ENCODE measurements around the gene TMEM107.
"Not testable (repeated sequence)": the region's sequence is repeated elsewhere in the genome, so short reads cannot be mapped to it uniquely, and the experiment has no call there.

Gene TMEM107

DNA sequence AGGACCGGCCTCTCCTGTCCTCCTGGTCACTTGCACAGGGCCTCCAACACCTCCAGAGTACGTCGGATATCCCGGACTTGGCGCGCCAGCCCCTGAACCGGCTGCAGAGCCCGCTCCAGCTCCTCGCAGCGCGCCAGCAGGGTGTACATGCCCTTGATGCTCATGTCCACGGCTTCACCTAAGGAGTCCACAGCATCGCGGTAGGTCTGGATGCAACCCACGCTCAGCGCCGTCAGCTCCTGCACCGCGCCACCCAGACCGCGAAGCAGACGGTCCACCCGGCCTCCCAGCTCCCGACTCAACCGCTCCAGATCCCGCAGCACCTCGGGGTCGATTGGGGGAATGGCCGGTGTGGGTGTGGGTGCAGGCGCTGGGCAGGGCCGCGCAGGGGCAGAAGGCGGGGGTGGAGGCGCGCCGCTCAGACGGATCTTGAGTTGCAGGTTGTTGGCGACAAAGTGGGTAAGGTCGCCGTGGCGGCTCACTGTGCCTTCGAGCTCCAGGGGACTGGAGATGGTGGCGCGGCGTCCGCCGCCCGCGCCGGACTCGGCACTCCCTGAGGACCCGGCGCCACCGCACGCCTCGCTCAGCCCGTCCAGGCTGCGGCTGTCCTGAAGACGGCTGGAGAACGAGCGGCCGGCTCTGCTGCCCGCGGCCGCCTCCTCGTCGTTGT, 13.0 kb upstream of the TMEM107 start:
- no peak for DNase-seq

- DNase-seq = no peak
These were observed 12.2 kb upstream of the TMEM107 start for GRCh38 chr17:8188263-8188839.

- peak; percentile 65 for DNase-seq
These were observed 11.5 kb upstream of the TMEM107 start for GRCh38 chr17:8187517-8188262.

DNA sequence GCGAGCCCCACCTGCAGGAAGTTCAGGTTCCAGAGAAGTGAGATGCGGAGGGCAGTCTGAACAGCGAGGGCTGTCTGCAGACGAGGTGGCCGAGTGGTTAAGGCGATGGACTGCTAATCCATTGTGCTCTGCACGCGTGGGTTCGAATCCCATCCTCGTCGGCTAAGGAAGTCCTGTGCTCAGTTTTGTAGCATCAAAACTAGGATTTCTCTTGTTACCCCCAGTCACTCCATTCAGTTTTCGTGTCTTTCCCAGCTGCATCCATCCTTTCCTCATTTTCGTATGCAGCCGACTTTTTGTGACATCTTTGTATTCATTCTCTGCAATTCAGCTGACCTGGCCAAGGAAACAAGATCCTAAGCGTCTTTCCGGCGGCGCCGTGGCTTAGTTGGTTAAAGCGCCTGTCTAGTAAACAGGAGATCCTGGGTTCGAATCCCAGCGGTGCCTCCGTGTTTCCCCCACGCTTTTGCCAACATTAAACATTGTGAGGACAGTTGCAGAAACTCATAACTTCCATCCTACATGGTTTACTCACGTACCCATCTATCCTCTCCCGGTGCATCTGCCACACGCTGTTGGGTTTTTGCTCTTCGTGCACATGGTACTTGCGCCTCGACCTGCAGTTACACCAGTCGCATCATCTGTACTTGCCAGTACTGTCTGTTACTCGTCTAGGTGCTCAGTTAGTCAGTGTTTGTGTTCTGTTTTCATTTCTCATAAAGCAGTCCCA, 10.8 kb upstream of the TMEM107 start:
- peak; percentile 63 for DNase-seq

DNA sequence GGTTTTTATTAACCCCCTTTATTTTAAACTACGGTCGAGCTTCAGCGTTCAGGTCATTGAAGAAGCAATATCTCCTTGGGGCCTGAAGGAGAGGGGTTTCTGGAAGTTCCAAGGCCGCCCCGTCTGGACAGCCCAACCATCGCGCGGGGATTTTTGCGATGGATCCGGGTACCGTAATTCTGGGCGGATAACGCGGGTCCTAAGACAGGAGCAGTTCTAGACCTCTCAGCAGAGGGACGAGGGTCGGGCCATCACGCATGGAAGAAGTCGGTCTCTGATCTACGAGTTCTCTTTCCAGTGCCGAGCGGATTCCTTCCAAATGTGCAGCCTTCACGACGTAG, 10.2 kb upstream of the TMEM107 start:
- no peak for DNase-seq

DNA sequence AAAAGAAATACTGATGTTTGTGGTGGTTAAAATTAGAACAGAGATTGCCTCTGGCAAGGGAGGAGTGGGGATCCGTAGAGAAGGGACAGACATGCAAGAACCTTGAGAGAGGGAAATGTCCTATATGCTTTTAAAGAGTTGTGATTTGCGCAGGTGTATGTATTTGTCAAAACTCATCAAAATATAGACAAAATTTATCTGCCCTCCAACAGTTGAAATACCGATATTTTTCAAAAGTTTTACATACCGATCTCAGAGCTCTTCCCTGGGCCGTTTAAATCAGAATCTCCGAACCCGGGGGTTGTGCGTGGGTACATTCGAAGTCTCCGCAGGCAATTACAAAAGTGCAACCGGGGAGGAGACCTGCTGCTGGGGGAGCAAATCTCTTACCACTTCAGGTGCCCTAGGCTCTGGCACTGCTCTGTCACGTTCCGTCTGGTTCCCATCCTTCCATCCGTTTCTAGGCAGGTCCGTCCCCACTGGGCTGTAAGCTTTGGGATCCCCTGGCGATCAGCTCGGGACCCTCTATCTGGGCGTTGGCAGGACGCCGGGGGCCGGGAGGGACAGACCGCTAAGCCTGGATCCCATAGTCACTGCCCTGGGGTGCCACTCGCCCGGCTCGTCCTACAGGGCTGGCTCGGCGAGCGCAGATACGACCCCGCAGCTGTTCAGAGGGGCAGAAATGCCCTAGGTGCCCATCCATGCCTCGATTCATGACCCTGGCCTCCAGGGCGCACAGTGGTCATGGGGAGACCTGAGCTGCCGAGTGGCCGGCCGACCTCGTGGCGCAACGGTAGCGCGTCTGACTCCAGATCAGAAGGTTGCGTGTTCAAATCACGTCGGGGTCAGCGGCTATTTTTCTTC, 9.6 kb upstream of the TMEM107 start:
- DNase-seq = peak; percentile 59

- no peak for DNase-seq
These were observed 985 bp upstream of the TMEM107 start for GRCh38 chr17:8176998-8177731.

GRCh38 chr17:8175795-8176196, 384 bp downstream of the TMEM107 start:
- DNase-seq = no peak

DNA sequence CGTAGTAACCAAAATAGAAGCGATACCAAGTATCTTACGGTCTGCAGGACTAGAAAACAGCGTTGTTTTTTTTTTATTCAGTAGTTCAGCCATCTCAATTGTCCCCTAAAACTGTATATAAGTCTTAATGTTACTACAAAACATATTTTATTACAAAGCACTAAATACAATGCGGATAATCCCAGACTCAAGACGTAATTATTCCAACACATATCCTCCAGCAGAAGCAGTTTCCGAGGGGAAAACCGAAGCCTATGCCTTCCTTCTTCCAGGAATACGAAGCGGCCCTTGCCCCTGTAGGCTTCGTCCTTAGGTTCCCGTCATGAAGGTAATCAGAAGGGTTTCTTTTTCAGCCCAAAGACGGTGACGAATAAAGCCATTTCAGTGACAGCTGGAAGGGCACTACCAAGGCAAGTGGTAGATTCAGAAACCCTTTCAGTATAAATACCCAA, 2.3 kb downstream of the TMEM107 start:
- DNase-seq = no peak

DNA sequence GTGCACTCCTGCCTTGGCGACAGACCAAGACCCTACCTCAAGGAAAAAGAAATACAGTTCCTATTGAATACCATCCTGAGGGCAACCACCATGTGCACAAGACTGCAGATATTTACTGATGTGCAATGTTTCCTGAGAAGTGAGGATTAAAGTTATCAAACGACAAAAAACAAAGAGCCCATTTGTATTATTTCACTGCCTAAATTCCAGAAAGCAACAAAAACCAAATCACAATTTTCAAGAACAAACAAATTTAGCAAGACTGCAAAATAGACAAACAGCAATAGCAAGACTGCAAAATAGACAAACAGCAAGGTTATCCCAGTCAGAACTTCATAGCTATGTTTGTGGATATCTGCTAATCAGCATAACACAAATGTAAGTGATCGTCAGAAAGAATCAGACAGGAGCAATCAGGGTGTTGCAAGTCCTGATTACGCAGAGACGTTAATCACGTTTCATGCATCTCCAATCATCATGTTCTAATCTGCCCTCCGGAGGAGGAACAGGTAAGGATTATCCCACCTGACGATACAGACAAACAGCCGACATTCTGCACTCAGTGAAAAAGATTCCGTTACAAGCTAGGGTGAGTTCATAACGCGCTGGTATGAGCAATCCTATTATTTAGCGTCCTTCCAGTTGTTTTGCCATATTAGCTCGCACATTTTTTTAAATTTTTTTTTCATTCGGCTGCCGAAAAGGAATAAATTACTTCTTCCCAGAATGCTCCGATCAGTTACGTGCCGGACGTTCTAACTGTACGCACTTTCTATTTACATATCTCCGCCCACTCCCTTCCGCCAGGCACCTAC, 2.9 kb downstream of the TMEM107 start:
- DNase-seq = peak; percentile 40

- DNase-seq = not testable (repeated sequence)
These were observed 6.0 kb downstream of the TMEM107 start for GRCh38 chr17:8170186-8170585.

GRCh38 chr17:8167526-8167925, 8.7 kb downstream of the TMEM107 start:
- DNase-seq = no peak

- no peak for DNase-seq
These were observed 9.4 kb downstream of the TMEM107 start for GRCh38 chr17:8166731-8167130.

DNA sequence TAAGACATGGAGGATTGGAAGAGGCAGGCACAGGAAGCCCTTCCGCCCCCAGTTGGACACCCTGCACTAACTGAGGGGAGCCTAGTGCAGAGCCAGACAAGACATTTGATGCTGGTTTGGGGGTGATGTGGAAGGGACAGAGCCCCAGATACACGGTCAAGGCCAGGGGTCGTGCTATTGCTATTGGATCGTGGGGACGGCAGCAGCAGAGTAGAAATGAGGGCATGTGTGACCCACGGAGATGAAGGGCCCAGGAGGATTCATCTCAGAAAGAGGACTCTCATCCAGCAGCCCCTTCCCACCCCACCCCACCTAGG, 11.4 kb downstream of the TMEM107 start:
- no peak for DNase-seq

GRCh38 chr17:8163978-8164814, 12.0 kb downstream of the TMEM107 start:
- DNase-seq = no peak

DNA sequence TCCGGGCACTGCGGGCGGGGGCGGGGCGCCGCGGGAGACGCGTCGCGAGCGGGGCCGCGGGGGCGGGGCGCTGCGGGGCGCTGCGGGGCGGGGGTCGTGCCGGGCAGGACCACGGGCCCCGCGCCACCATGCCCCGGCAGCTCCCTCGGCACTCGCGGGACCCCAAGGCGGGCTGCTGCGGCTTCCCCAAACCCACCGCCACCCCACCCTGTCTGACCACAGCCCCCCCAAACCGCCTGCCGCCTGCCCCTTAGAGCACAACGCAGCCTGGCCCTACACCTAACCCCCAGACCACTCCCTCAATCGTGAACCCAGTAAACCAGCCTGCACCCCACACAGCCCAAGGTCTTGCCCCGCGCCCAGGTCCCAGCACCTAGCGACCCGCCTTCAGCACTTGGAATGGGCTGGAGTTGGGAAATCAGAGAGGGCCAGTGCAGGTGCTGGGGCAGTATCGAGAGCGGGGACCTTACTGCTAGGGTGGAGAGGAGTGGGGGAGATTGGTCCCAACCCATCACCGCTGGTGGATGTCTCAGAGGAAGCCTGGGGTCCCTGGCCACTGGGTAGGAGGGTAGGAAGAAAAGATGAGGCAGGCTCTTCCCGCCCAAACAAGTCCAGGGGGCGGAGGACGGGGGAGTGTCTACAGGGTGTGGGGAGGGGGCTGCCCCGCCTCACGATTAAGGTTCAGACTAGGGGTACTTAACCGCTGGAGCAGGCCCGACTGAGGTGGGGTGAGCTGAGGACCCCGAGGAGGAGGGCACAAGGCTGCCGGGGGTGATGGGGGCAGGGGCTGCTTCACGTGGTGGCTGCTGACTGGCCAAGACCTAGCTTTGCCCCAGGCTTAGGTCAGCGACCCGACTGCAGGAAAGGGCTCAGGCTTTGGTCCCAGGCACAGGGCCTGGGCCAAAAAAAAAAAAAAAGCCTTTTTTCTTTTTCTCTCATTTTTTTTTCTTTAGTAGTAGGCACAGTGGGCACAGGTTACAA, 12.9 kb downstream of the TMEM107 start:
- no peak for DNase-seq

DNA sequence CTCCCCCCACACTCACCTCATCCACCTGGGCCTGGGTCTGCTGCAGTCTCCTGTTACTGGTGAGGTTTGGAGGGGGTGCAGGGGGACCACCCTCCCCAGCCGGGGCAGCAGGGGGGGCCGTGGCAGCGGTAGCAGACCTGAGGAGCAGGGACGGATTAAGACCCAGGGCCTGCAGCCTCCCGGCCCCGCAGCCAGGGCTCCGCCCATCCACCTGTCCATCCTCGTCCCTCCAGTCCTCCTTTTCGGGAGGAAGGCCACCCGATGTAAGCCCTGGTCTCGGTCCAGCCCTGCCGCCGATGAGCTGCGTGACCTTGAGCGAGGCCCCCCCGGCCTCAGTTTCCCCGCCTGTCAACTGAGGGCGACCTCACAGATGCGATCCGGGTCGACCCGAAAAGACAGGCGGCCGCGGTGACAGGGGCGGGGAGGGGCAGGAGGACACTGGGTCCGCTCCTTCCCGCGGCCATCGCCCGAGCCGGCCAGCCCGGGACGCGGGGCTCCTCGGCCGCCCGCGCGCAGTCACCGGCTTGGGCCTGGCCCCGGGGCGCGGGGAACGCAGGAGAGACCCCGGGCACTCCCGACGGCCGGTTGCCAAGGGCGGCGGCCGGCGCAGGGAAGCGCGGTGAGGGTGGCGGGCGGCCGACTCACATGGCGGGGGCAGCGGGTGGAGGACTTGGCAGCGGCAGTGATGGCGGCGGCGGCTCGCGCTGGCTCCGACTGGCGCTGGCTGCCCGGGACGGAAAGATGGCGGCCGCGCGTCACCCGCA, 13.8 kb downstream of the TMEM107 start, which contains the start of gene VAMP2:
Gene VAMP2 (minus strand): TSS at position 716 of the 764 bp plus-strand sequence. CDS start 69 bp downstream, at position 647.
- DNase-seq = peak; percentile 48
